ENCODE results near the gene KRTAP4-4.
"Not testable (repeated sequence)": the region's sequence is repeated elsewhere in the genome, so short reads cannot be mapped to it uniquely, and the experiment has no call there.

The KRTAP4-4 gene

GRCh38 chr17:41131979-41132378, 28.6 kb downstream of the KRTAP4-4 start:
- no peak overlapping the region for H3K4me3 ChIP-seq (ENCODE audit: low read length)
- DNase-seq (ENCODE audit: low read depth): no peak
- no peak for TF ChIP-seq CTCF (conservative IDR thresholded peaks at IDR 0.05; ENCODE audit: low read depth, low read length)

GRCh38 chr17:41127371-41127770, 33.2 kb downstream of the KRTAP4-4 start:
- no peak for TF ChIP-seq CTCF (conservative IDR thresholded peaks at IDR 0.05; ENCODE audit: low read depth, low read length)
- no peak overlapping the region for H3K4me3 ChIP-seq (ENCODE audit: low read length)
- no peak for DNase-seq (ENCODE audit: low read depth)

- H3K4me3 ChIP-seq (ENCODE audit: low read length): no peak overlapping the region
- no peak for DNase-seq (ENCODE audit: low read depth)
- TF ChIP-seq CTCF (conservative IDR thresholded peaks at IDR 0.05; ENCODE audit: low read depth, low read length): no peak
These were observed 34.1 kb downstream of the KRTAP4-4 start for GRCh38 chr17:41126412-41126811.

GRCh38 chr17:41125064-41125463, 35.5 kb downstream of the KRTAP4-4 start:
- no peak for TF ChIP-seq CTCF (conservative IDR thresholded peaks at IDR 0.05; ENCODE audit: low read depth, low read length)
- H3K4me3 ChIP-seq (ENCODE audit: low read length): no peak overlapping the region
- DNase-seq (ENCODE audit: low read depth): no peak

GRCh38 chr17:41123991-41124371, 36.6 kb downstream of the KRTAP4-4 start, which contains the start of gene KRTAP4-12:
Gene KRTAP4-12, minus strand, starts transcription at chr17:41124182. Its CDS starts 60 bp downstream, at chr17:41124122.
- H3K4me3 ChIP-seq (ENCODE audit: low read length); DNase-seq (ENCODE audit: low read depth): not testable (repeated sequence)

GRCh38 chr17:41123292-41123990, 37.1 kb downstream of the KRTAP4-4 start:
- not testable (repeated sequence) for H3K4me3 ChIP-seq (ENCODE audit: low read length); DNase-seq (ENCODE audit: low read depth)

GRCh38 chr17:41121742-41122141, 38.8 kb downstream of the KRTAP4-4 start:
- no peak for TF ChIP-seq CTCF (conservative IDR thresholded peaks at IDR 0.05; ENCODE audit: low read depth, low read length)
- H3K4me3 ChIP-seq (ENCODE audit: low read length): no peak overlapping the region
- no peak for DNase-seq (ENCODE audit: low read depth)

GRCh38 chr17:41119696-41120690, 40.6 kb downstream of the KRTAP4-4 start:
- not testable (repeated sequence) for DNase-seq (ENCODE audit: low read depth); H3K4me3 ChIP-seq (ENCODE audit: low read length)

Data from retinal pigment epithelial cell (primary cell).